MG63 (cell line): ENCODE measurements around the gene THSD7A. TPM values are rescaled to one million over a fixed set of nuclear protein-coding genes. Genes with fewer than 3 reads are reported as not detected.

Source experiments
- DNase-seq: peaks from one replicate; pipeline ENCODE4 v3.0.0-alpha.2; 2020
- H3K27me3 ChIP-seq: fragments of 250-450 bp; sonication (Bioruptor Pico); 2 replicates; pipeline ENCODE4 v1.5.1; 2020; ENCODE audit warnings: mild to moderate bottlenecking, moderate library complexity
- H3K36me3 ChIP-seq: fragments of 250-450 bp; sonication (Bioruptor Pico); 2 replicates; pipeline ENCODE4 v1.5.1; 2020; ENCODE audit warnings: mild to moderate bottlenecking, moderate library complexity
- H3K4me3 ChIP-seq: fragments of 250-450 bp; sonication (Bioruptor Pico); 2 replicates; pipeline ENCODE4 v1.5.1; 2020; ENCODE audit warnings: mild to moderate bottlenecking, moderate library complexity
- H3K9me3 ChIP-seq: fragments of 250-450 bp; sonication (Bioruptor Pico); 2 replicates; pipeline ENCODE4 v1.5.1; 2020; ENCODE audit warnings: mild to moderate bottlenecking, moderate library complexity
- total RNA-seq: library from RNA; depleted of rRNA; stranded (reverse); fragments of >200 nt; shearing (Covaris generic); gene quantifications from 2 replicates; pipeline ENCODE4 v1.2.3, GENCODE V29; 2014; ENCODE audit warnings: low replicate concordance

Gene THSD7A
- total RNA-seq, 1 experiment from 2014 or later = not detected

GRCh38 chr7:11492307-11492706, 339.7 kb downstream of the THSD7A start:
- DNase-seq = no peak
- Histone ChIP-seq H3K27me3 (no peaks in the 10 kb centered on the region), H3K36me3 (no peaks in the 10 kb centered on the region), H3K9me3 (no peaks in the 10 kb centered on the region), H3K4me3 (no peak overlapping the region)

- Histone ChIP-seq H3K4me3 (no peak overlapping the region), H3K27me3 (no peaks in the 10 kb centered on the region), H3K36me3 (no peaks in the 10 kb centered on the region), H3K9me3 (no peaks in the 10 kb centered on the region)
- no peak for DNase-seq
Observed at GRCh38 chr7:11491811-11492210, 340.2 kb downstream of the THSD7A start.

GRCh38 chr7:11489280-11489679, 342.7 kb downstream of the THSD7A start:
- Histone ChIP-seq H3K36me3 (no peaks in the 10 kb centered on the region), H3K27me3 (no peaks in the 10 kb centered on the region), H3K9me3 (no peaks in the 10 kb centered on the region), H3K4me3 (no peak overlapping the region)
- no peak for DNase-seq

GRCh38 chr7:11486271-11486670, 345.7 kb downstream of the THSD7A start:
- Histone ChIP-seq H3K27me3 (no peaks in the 10 kb centered on the region), H3K9me3 (no peaks in the 10 kb centered on the region), H3K36me3 (no peaks in the 10 kb centered on the region), H3K4me3 (no peak overlapping the region)
- no peak for DNase-seq

GRCh38 chr7:11485636-11486035, 346.4 kb downstream of the THSD7A start:
- Histone ChIP-seq H3K36me3 (no peaks in the 10 kb centered on the region), H3K27me3 (no peaks in the 10 kb centered on the region), H3K4me3 (no peak overlapping the region), H3K9me3 (no peaks in the 10 kb centered on the region)
- no peak for DNase-seq

DNA sequence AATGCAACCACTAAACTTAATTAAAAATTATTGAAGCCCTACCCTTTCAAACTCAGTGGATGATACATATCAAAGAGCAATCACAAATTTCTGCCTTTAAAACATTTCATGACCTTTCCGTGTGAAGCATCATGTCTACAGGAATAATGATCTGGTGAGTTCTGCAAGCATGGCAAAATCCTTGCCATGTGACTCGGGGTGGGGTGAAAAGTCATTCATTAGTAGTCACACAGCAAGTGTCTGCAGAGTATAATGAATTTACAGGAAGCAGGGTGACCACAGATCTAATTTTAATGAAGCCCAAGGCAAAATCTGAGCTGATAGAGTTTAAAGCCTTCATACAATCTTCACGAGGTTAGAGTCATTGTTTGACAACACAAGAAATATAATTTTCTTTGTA, 351.9 kb downstream of the THSD7A start:
- H3K4me3 ChIP-seq = no peak overlapping the region
- H3K27me3 ChIP-seq = no peaks in the 10 kb centered on the region
- no peaks in the 10 kb centered on the region for H3K36me3 ChIP-seq
- DNase-seq = no peak
- no peaks in the 10 kb centered on the region for H3K9me3 ChIP-seq

- Histone ChIP-seq H3K4me3 (no peak overlapping the region), H3K36me3 (no peaks in the 10 kb centered on the region), H3K9me3 (no peaks in the 10 kb centered on the region), H3K27me3 (no peaks in the 10 kb centered on the region)
- DNase-seq = no peak
Observed at GRCh38 chr7:11478882-11479281, 353.1 kb downstream of the THSD7A start.

DNA sequence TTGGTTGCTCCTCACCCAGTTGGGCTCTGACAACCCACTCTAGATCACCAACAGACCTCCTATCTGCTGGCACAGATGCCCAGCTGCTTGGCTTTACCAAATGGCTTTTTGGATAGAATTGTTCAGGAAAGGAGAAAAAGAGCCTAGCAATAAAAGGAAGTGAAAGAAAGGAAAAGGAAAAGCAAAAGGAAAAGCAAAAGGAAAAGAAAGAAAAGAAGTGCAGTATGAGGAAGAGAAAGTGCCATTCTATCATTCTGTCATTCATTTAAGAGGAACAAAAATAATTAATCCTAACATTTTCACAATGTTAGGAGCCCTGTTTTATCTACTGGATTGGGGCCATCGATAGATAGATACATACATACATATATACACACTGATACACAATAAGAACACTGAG, 353.6 kb downstream of the THSD7A start:
- Histone ChIP-seq H3K9me3 (no peaks in the 10 kb centered on the region), H3K36me3 (no peaks in the 10 kb centered on the region), H3K27me3 (no peaks in the 10 kb centered on the region), H3K4me3 (no peak overlapping the region)
- DNase-seq = no peak

DNA sequence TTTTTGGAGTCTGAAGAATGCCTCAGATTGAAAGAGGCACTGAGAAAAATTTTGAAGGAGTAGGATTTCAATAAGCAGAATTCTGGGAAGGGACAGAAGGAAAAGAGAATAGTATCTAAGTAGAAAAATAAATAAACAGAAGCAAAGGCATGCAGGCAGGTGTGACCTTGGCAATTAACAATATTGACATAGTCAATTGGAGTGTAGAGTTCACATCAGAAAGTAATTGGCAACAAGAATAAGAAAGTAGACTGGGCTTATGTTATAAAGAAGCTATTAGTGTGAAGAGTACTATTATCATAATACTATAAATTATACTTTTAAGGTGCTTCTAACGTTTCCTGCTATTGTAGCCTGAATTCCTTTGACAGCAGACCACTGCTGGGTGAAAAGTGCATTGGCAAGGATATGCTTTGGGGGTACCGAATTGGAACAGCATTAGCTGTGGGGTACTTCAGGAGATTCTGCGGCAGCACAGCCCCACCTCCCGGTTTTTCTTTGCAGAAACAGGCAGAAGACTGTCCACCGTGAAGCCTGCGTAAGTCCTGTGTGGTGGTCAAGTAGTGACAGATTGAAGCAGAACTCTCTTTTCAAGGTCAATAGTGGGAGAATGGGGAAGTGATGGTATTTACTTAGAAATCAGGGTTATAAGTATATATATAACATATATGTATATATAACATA, 357.0 kb downstream of the THSD7A start:
- H3K27me3 ChIP-seq = no peaks in the 10 kb centered on the region
- no peaks in the 10 kb centered on the region for H3K9me3 ChIP-seq
- no peaks in the 10 kb centered on the region for H3K36me3 ChIP-seq
- H3K4me3 ChIP-seq = no peak overlapping the region
- no peak for DNase-seq

GRCh38 chr7:11473807-11474424, 358.1 kb downstream of the THSD7A start:
- Histone ChIP-seq H3K27me3 (no peaks in the 10 kb centered on the region), H3K4me3 (no peak overlapping the region), H3K9me3 (no peaks in the 10 kb centered on the region), H3K36me3 (no peaks in the 10 kb centered on the region)
- DNase-seq = no peak

- Histone ChIP-seq H3K9me3 (no peaks in the 10 kb centered on the region), H3K4me3 (no peak overlapping the region), H3K27me3 (no peaks in the 10 kb centered on the region), H3K36me3 (no peaks in the 10 kb centered on the region)
- no peak for DNase-seq
Observed at GRCh38 chr7:11473220-11473619, 358.8 kb downstream of the THSD7A start.

DNA sequence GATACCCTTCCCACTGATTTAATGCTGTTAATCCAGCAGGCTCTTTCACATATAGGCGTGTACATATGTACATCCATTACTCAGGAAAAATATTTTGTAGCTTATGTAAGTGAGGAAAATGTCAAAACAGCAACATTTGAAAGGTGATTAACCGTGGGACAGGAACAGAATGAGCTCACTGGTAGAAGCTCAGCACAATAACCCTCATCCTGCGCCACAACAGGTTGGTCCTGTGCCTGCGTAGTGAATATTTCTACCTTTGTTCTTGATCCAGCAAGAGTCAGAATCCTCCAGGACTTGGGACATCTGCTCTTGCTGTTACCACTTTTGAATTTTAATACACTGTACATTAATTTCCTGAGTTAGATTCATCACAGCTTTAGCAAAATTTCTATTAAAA, 359.4 kb downstream of the THSD7A start:
- H3K4me3 ChIP-seq = no peak overlapping the region
- no peaks in the 10 kb centered on the region for H3K27me3 ChIP-seq
- DNase-seq = no peak
- no peaks in the 10 kb centered on the region for H3K9me3 ChIP-seq
- H3K36me3 ChIP-seq = no peaks in the 10 kb centered on the region

- no peaks in the 10 kb centered on the region for H3K36me3 ChIP-seq
- no peak for DNase-seq
- H3K9me3 ChIP-seq = no peaks in the 10 kb centered on the region
- no peaks in the 10 kb centered on the region for H3K27me3 ChIP-seq
- no peak overlapping the region for H3K4me3 ChIP-seq
Observed at GRCh38 chr7:11471255-11471654, 360.7 kb downstream of the THSD7A start.

DNA sequence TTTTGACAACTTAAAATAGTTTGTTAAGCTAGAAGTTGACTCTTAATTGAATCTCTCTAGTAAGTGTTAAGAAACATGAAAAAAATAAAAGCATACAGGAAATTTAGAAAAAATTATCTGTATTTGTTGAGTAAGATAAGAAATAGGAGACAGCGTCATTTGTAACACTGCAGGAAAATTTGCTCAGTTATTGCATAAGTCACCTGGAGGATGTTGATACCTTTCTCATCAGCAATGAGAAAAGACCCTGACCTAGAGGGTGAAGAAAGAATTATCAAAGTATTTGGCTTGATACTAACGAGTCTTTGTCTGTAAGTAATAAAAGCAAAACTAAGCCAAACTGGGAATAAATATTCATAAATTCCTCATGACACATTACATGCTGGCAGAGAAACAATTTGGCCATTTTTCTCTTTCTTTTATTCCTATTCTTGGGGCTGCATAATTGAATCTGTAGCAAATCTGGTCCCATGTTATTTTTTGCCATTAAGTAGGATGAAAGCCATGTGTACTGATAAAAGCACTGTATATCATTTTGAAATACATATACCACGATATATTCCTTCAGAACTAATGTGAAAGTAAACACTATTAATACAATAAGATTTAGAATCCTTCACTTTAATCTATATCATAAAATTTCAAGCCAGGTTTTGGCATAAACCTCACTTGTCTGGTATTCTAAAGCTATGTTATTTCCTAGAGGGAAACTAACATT, 362.8 kb downstream of the THSD7A start:
- Histone ChIP-seq H3K4me3 (no peak overlapping the region), H3K27me3 (no peaks in the 10 kb centered on the region), H3K36me3 (no peaks in the 10 kb centered on the region), H3K9me3 (no peaks in the 10 kb centered on the region)
- no peak for DNase-seq

GRCh38 chr7:11466517-11467105, 365.4 kb downstream of the THSD7A start:
- no peak overlapping the region for H3K4me3 ChIP-seq
- H3K27me3 ChIP-seq = no peaks in the 10 kb centered on the region
- H3K9me3 ChIP-seq = no peaks in the 10 kb centered on the region
- no peak for DNase-seq
- no peaks in the 10 kb centered on the region for H3K36me3 ChIP-seq

DNA sequence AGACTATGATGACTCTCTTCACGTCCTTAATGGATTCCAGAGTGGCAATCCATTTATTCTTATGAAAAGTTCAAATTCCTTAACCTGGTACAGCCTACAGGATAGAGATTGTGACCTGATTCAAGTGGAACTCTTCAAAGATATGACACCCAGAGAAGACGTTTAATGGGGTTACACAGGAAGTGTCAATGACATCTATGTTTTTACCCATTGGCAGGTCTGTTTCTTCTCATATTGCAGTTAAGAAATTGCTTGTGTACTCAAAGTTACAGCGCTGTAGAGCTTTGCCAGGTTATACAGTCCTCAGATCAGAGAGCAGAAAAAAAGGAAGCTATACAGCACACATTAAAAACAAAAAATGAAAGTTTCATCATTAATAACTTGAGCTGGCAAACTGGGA, 367.4 kb downstream of the THSD7A start:
- no peaks in the 10 kb centered on the region for H3K9me3 ChIP-seq
- no peak overlapping the region for H3K4me3 ChIP-seq
- no peak for DNase-seq
- no peaks in the 10 kb centered on the region for H3K36me3 ChIP-seq
- H3K27me3 ChIP-seq = no peaks in the 10 kb centered on the region

GRCh38 chr7:11461946-11462345, 370.1 kb downstream of the THSD7A start:
- Histone ChIP-seq H3K9me3 (no peaks in the 10 kb centered on the region), H3K36me3 (no peaks in the 10 kb centered on the region), H3K27me3 (no peaks in the 10 kb centered on the region), H3K4me3 (no peak overlapping the region)
- DNase-seq = no peak
